IMR-90 (cell line): ENCODE measurements around the gene VOPP1.

ENCODE experiments used
- BHLHE40 ChIP-seq: fragments of 150-350 bp; IDR thresholded peaks from 2 replicates; pipeline ENCODE4 v1.6.1; 2016; ENCODE audit warnings: mild to moderate bottlenecking, low read depth, low read length
- CEBPB ChIP-seq: IDR thresholded peaks from 2 replicates; pipeline ENCODE4 v1.6.1; 2012; ENCODE audit warnings: low read depth, low read length, improper control_type of control experiment
- CHD1 ChIP-seq: IDR thresholded peaks from 2 replicates; pipeline ENCODE4 v1.6.1; 2012; ENCODE audit warnings: low read depth, low read length, improper control_type of control experiment
- CTCF ChIP-seq: conservative IDR thresholded peaks from 2 replicates; pipeline ENCODE4 v1.5.1; 2012; ENCODE audit warnings: mild to moderate bottlenecking, low read depth, low read length, improper control_type of control experiment
- ELK1 ChIP-seq: fragments of 150-350 bp; IDR thresholded peaks from 2 replicates; pipeline ENCODE4 v1.6.1; 2016; ENCODE audit warnings: low read depth, mild to moderate bottlenecking, low read length, moderate library complexity, borderline replicate concordance
- MAFK ChIP-seq: IDR thresholded peaks from 2 replicates; pipeline ENCODE4 v1.6.1; 2012; ENCODE audit warnings: low read depth, low read length, improper control_type of control experiment
- MXI1 ChIP-seq: IDR thresholded peaks from 2 replicates; pipeline ENCODE4 v1.6.1; 2012; ENCODE audit warnings: low read depth, mild to moderate bottlenecking, low read length, moderate library complexity, borderline replicate concordance
- POLR2A ChIP-seq: IDR thresholded peaks from 2 replicates; pipeline ENCODE4 v1.6.1; 2012; ENCODE audit warnings: mild to moderate bottlenecking, low read depth, low read length
- RAD21 ChIP-seq: IDR thresholded peaks from 2 replicates; pipeline ENCODE4 v1.6.1; 2012; ENCODE audit warnings: low read length, improper control_type of control experiment
- RFX5 ChIP-seq: IDR thresholded peaks from 2 replicates; pipeline ENCODE4 v1.8.0; 2012; ENCODE audit warnings: low read depth, mild to moderate bottlenecking, low read length, moderate library complexity
- SMC3 ChIP-seq: fragments of 150-350 bp; IDR thresholded peaks from 2 replicates; pipeline ENCODE4 v1.6.1; 2016; ENCODE audit warnings: low read depth, mild to moderate bottlenecking, antibody characterized with exemption, low read length, moderate library complexity
- TF ChIP-seq, protein P1 (sequence below): fragments of 150-350 bp; IDR thresholded peaks from 2 replicates; pipeline ENCODE4 v1.6.1; 2017; ENCODE audit warnings: mild to moderate bottlenecking, antibody characterized with exemption, low read length, low read depth

DNA sequence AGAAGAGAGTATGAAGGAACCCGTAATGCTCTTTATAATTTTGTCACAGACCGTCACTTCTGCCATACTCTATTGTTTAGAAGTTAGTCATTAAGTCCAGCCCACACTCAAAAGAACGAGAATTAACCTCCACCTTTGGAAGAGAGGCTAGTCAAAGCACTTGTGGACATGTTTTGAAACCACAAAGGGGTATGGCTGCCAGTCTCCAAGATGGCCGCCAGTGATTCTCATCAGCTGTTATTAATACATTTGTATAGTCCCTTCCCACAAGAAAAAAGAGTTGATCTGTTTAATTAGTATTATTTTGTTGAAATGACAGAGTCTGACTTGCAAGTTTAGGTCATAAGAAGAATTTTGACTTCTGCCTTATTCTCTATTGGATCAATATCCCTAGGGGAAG, 23.2 kb upstream of the VOPP1 start:
- TF ChIP-seq CTCF, result no peak
- TF ChIP-seq MAFK, result no peak
- no peak for TF ChIP-seq POLR2A
- TF ChIP-seq, protein P1, sequence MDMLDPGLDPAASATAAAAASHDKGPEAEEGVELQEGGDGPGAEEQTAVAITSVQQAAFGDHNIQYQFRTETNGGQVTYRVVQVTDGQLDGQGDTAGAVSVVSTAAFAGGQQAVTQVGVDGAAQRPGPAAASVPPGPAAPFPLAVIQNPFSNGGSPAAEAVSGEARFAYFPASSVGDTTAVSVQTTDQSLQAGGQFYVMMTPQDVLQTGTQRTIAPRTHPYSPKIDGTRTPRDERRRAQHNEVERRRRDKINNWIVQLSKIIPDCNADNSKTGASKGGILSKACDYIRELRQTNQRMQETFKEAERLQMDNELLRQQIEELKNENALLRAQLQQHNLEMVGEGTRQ, result no peak
- no peak for TF ChIP-seq MXI1
- TF ChIP-seq RAD21, result no peak
- no peak for TF ChIP-seq BHLHE40
- no peak for TF ChIP-seq CEBPB
- no peak for TF ChIP-seq RFX5
- TF ChIP-seq CHD1, result no peak
- TF ChIP-seq SMC3, result no peak
- no peak for TF ChIP-seq ELK1
